H9 (cell line): ENCODE results near the gene DIPK1C. TPM values are rescaled to one million over a fixed set of nuclear protein-coding genes. Genes with fewer than 3 reads are reported as not detected.

Experiments
- DNase-seq: peaks from one replicate; pipeline ENCODE4 v3.0.0-alpha.2; 2017
- H2AFZ ChIP-seq: one replicate; pipeline ENCODE4 v1.6.1; 2013; ENCODE audit warnings: mild to moderate bottlenecking, low read length, control low read depth, moderate library complexity
- H2AK5ac ChIP-seq: 2 replicates; pipeline ENCODE4 v1.6.1; 2013; ENCODE audit warnings: low read length, control low read depth, mixed read lengths; ENCODE audit not compliant: insufficient read length
- H2BK120ac ChIP-seq: one replicate; pipeline ENCODE4 v1.6.1; 2013; ENCODE audit warnings: low read depth, mild to moderate bottlenecking, low read length, control low read depth, inconsistent platforms; ENCODE audit not compliant: poor library complexity, severe bottlenecking
- H2BK12ac ChIP-seq: 2 replicates; pipeline ENCODE4 v1.6.1; 2013; ENCODE audit warnings: low read length, control low read depth, mixed read lengths, low read depth; ENCODE audit not compliant: insufficient read length
- H2BK15ac ChIP-seq: 2 replicates; pipeline ENCODE4 v1.6.1; 2013; ENCODE audit warnings: low read depth, low read length, control low read depth
- H2BK20ac ChIP-seq: one replicate; pipeline ENCODE4 v1.6.1; 2013; ENCODE audit warnings: low read depth, mild to moderate bottlenecking, low read length, control low read depth, inconsistent platforms; ENCODE audit not compliant: poor library complexity, severe bottlenecking
- H2BK5ac ChIP-seq: 2 replicates; pipeline ENCODE4 v1.6.1; 2013; ENCODE audit warnings: low read length, control low read depth, mixed read lengths; ENCODE audit not compliant: insufficient read length
- H3K14ac ChIP-seq: 2 replicates; pipeline ENCODE4 v1.6.1; 2013; ENCODE audit warnings: low read length, control low read depth; ENCODE audit not compliant: insufficient read depth
- H3K18ac ChIP-seq: 2 replicates; pipeline ENCODE4 v1.6.1; 2013; ENCODE audit warnings: low read depth, mild to moderate bottlenecking, mixed read lengths, low read length, control low read depth; ENCODE audit not compliant: insufficient read length
- H3K23ac ChIP-seq: 2 replicates; pipeline ENCODE4 v1.6.1; 2013; ENCODE audit warnings: low read length, control low read depth, mixed read lengths, low read depth; ENCODE audit not compliant: insufficient read length
- H3K23me2 ChIP-seq: 2 replicates; pipeline ENCODE4 v1.6.1; 2013; ENCODE audit warnings: low read depth, mild to moderate bottlenecking, mixed read lengths, low read length, control low read depth; ENCODE audit not compliant: insufficient read length, poor library complexity, severe bottlenecking
- H3K27ac ChIP-seq: 2 replicates; pipeline ENCODE4 v1.5.1; 2013; ENCODE audit warnings: low read length, control low read depth, mixed read lengths, low read depth; ENCODE audit not compliant: insufficient read length
- H3K27me3 ChIP-seq: 2 replicates; pipeline ENCODE4 v1.6.1; 2013; ENCODE audit warnings: low read length, control low read depth, inconsistent platforms; ENCODE audit not compliant: insufficient read depth
- H3K4ac ChIP-seq: 2 replicates; pipeline ENCODE4 v1.6.1; 2013; ENCODE audit warnings: low read depth, mild to moderate bottlenecking, control low read depth, inconsistent platforms, low read length, moderate library complexity
- H3K4me1 ChIP-seq: 2 replicates; pipeline ENCODE4 v1.6.1; 2013; ENCODE audit warnings: low read length, control low read depth, inconsistent platforms; ENCODE audit not compliant: insufficient read depth
- H3K4me2 ChIP-seq: 2 replicates; pipeline ENCODE4 v1.6.1; 2013; ENCODE audit warnings: low read length, control low read depth, mixed read lengths; ENCODE audit not compliant: insufficient read length, insufficient read depth
- H3K56ac ChIP-seq: 2 replicates; pipeline ENCODE4 v1.6.1; 2013; ENCODE audit warnings: low read depth, mild to moderate bottlenecking, mixed read lengths, low read length, control low read depth; ENCODE audit not compliant: insufficient read length
- H3K79me1 ChIP-seq: 2 replicates; pipeline ENCODE4 v1.6.1; 2013; ENCODE audit warnings: low read depth, mild to moderate bottlenecking, moderate library complexity, low read length, control low read depth, inconsistent platforms; ENCODE audit not compliant: insufficient read depth, poor library complexity, severe bottlenecking
- H3K79me2 ChIP-seq: 2 replicates; pipeline ENCODE4 v1.6.1; 2013; ENCODE audit warnings: low read length, control low read depth, inconsistent platforms; ENCODE audit not compliant: insufficient read depth
- H3K9ac ChIP-seq: 2 replicates; pipeline ENCODE4 v1.6.1; 2013; ENCODE audit warnings: low read length, control low read depth, mixed read lengths; ENCODE audit not compliant: insufficient read length; ENCODE audit errors: extremely low read depth
- H3K9me3 ChIP-seq: one replicate; pipeline ENCODE4 v1.6.1; 2013; ENCODE audit warnings: low read depth, low read length, inconsistent platforms; ENCODE audit not compliant: control insufficient read depth
- H3T11ph ChIP-seq: one replicate; pipeline ENCODE4 v1.6.1; 2013; ENCODE audit warnings: mild to moderate bottlenecking, low read length, control low read depth, inconsistent platforms
- H4K20me1 ChIP-seq: one replicate; pipeline ENCODE4 v1.6.1; 2013; ENCODE audit not compliant: control insufficient read depth, insufficient read length, insufficient read depth
- H4K5ac ChIP-seq: 2 replicates; pipeline ENCODE4 v1.6.1; 2013; ENCODE audit warnings: low read depth, mild to moderate bottlenecking, mixed read lengths, low read length, control low read depth; ENCODE audit not compliant: insufficient read length
- H4K8ac ChIP-seq: replicated peaks from 2 replicates; pipeline ENCODE4 v1.6.1; 2013; ENCODE audit warnings: low read length, control low read depth, mixed read lengths, low read depth; ENCODE audit not compliant: insufficient read length
- H4K91ac ChIP-seq: 2 replicates; pipeline ENCODE4 v1.6.1; 2013; ENCODE audit warnings: low read depth, mild to moderate bottlenecking, moderate library complexity, mixed read lengths, low read length, control low read depth; ENCODE audit not compliant: insufficient read length
- H3K27ac Mint-ChIP-seq, 3 experiments: 2 replicates in 2 of 3; 3 replicates in 1 of 3; pipeline ENCODE4 v1.8.0; 2020 to 2021; ENCODE audit warnings: mixed read lengths in 3 of 3, mild to moderate bottlenecking in 1 of 3, moderate library complexity in 1 of 3
- H3K27me3 Mint-ChIP-seq: 2 replicates; pipeline ENCODE4 v1.8.0; 2021; ENCODE audit warnings: low read depth, mild to moderate bottlenecking, moderate library complexity, mixed read lengths
- H3K36me3 Mint-ChIP-seq, 3 experiments: 2 replicates in 2 of 3; 3 replicates in 1 of 3; pipeline ENCODE4 v1.8.0; 2020 to 2021; ENCODE audit warnings: low read depth in 3 of 3, mixed read lengths in 3 of 3; ENCODE audit not compliant: insufficient read depth in 1 of 3
- H3K4me1 Mint-ChIP-seq, 2 experiments: 2 replicates each; pipeline ENCODE4 v1.8.0; 2020; ENCODE audit warnings: mixed read lengths in 2 of 2
- H3K4me3 Mint-ChIP-seq, 2 experiments: 2 replicates in 1 of 2; 3 replicates in 1 of 2; pipeline ENCODE4 v1.8.0; 2020 to 2021; ENCODE audit warnings: mild to moderate bottlenecking in 2 of 2, mixed read lengths in 2 of 2, moderate library complexity in 1 of 2
- H3K9me3 Mint-ChIP-seq, 2 experiments: 2 replicates in 1 of 2; 3 replicates in 1 of 2; pipeline ENCODE4 v1.8.0; 2020; ENCODE audit warnings: mild to moderate bottlenecking in 2 of 2, mixed read lengths in 2 of 2, moderate library complexity in 1 of 2
- CTCF ChIP-seq: fragments of 200-600 bp; sonication (generic); conservative IDR thresholded peaks from 3 replicates; pipeline ENCODE4 v1.8.0; 2021; ENCODE audit warnings: antibody characterized with exemption, mild to moderate bottlenecking
- WGBS: extraction: QIAGEN DNeasy Blood & Tissue Kit; methylation state at CpG from one replicate; pipeline ENCODE4 v1.1.7; 2013; ENCODE audit warnings: missing lambda C conversion rate, low lambda C conversion rate, mixed read lengths; ENCODE audit not compliant: insufficient read length; ENCODE audit errors: extremely low coverage; 5-methylcytosine and 5-hydroxymethylcytosine counted together
- total RNA-seq: library from RNA; stranded (reverse); gene quantifications from 2 replicates; pipeline ENCODE4 v1.2.1, GENCODE V29; 2021

The DIPK1C gene
- total RNA-seq, 1 experiment from 2014 or later: not detected

GRCh38 chr18:74407888-74408287 is 49.2 kb downstream of the DIPK1C start:
- Mint-ChIP-seq H3K36me3 (no peaks in the 10 kb centered on the region; a peak in 1 of 7 replicates), H3K27me3 (peaks cover 2% of the 10 kb centered on the region; the same call in 1 of the 2 replicates), H3K4me1 (peaks cover 10% of the 10 kb centered on the region in 2 experiments), H3K4me3 (no peak overlapping the region), H3K9me3 (no peaks in the 10 kb centered on the region), H3K27ac (no peak overlapping the region)
- Histone ChIP-seq H4K20me1 (no peaks in the 10 kb centered on the region), H3K9ac (no peak overlapping the region), H2BK20ac (no peak overlapping the region), H3K14ac (no peak overlapping the region), H3K4ac (no peak overlapping the region), H4K8ac (no peak overlapping the region), H2BK12ac (no peak overlapping the region), H3K23ac (no peak overlapping the region), H4K5ac (no peak overlapping the region), H3K18ac (no peak overlapping the region), H3K56ac (no peak overlapping the region), H2BK5ac (no peak overlapping the region), H3T11ph (no peak overlapping the region), H3K27ac (no peak overlapping the region), H4K91ac (no peak overlapping the region), H2AK5ac (no peak overlapping the region), H3K79me2 (no peaks in the 10 kb centered on the region), H3K4me1 (no peaks in the 10 kb centered on the region; the same call in 1 of the 2 replicates), H3K4me2 (no peak overlapping the region), H2BK120ac (no peak overlapping the region), H2AFZ (no peak overlapping the region), H3K23me2 (no peaks in the 10 kb centered on the region), H2BK15ac (no peak overlapping the region), H3K9me3 (no peaks in the 10 kb centered on the region), H3K27me3 (no peaks in the 10 kb centered on the region), H3K79me1 (no peaks in the 10 kb centered on the region)
- no peak for DNase-seq
- TF ChIP-seq CTCF: no peak
- 100% methylated on average over 1 of the region's 2 CpGs for WGBS
